GM21367 (cell line): ENCODE data around the gene PCDH10.

Experiments used
- ATAC-seq: cut with Tn5 transposase; IDR thresholded peaks from one replicate; pipeline ENCODE4 v1.9.1; 2021; ENCODE audit not compliant: unreplicated experiment

PCDH10 gene

DNA sequence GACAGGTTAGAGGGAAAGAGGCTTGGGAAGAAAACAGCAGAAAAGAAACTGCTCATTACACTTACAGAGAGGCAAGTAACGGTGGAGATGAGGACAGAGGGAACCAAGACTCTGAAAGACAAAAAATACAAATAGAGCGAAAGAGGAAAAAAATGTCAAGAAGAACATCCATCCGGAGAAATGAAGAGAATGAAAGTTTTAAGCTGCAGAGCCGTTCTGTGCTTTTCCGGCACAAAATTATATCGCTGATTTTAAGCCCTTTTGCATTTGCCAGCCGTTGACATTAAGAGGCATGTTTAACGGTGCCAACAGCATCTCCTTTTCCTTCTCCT, 236 bp downstream of the PCDH10 start:
- no peak for ATAC-seq

DNA sequence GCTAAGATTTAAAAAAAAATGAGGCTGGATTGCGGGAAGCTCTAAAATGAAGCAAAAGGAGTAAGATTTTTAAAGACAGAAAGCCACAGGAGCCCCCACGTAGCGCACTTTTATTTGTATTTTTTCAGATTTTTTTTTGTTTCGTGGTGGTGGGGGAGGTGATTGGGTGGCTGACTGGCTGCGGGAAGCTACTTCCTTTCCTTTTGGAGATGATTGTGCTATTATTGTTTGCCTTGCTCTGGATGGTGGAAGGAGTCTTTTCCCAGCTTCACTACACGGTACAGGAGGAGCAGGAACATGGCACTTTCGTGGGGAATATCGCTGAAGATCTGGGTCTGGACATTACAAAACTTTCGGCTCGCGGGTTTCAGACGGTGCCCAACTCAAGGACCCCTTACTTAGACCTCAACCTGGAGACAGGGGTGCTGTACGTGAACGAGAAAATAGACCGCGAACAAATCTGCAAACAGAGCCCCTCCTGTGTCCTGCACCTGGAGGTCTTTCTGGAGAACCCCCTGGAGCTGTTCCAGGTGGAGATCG, 908 bp downstream of the PCDH10 start:
- ATAC-seq, result no peak

DNA sequence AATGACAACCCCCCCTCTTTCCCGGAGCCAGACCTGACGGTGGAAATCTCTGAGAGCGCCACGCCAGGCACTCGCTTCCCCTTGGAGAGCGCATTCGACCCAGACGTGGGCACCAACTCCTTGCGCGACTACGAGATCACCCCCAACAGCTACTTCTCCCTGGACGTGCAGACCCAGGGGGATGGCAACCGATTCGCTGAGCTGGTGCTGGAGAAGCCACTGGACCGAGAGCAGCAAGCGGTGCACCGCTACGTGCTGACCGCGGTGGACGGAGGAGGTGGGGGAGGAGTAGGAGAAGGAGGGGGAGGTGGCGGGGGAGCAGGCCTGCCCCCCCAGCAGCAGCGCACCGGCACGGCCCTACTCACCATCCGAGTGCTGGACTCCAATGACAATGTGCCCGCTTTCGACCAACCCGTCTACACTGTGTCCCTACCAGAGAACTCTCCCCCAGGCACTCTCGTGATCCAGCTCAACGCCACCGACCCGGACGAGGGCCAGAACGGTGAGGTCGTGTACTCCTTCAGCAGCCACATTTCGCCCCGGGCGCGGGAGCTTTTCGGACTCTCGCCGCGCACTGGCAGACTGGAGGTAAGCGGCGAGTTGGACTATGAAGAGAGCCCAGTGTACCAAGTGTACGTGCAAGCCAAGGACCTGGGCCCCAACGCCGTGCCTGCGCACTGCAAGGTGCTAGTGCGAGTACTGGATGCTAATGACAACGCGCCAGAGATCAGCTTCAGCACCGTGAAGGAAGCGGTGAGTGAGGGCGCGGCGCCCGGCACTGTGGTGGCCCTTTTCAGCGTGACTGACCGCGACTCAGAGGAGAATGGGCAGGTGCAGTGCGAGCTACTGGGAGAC, 1.6 kb downstream of the PCDH10 start:
- ATAC-seq, result no peak

DNA sequence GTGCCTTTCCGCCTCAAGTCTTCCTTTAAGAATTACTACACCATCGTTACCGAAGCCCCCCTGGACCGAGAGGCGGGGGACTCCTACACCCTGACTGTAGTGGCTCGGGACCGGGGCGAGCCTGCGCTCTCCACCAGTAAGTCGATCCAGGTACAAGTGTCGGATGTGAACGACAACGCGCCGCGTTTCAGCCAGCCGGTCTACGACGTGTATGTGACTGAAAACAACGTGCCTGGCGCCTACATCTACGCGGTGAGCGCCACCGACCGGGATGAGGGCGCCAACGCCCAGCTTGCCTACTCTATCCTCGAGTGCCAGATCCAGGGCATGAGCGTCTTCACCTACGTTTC, 2.2 kb downstream of the PCDH10 start:
- ATAC-seq, result no peak

DNA sequence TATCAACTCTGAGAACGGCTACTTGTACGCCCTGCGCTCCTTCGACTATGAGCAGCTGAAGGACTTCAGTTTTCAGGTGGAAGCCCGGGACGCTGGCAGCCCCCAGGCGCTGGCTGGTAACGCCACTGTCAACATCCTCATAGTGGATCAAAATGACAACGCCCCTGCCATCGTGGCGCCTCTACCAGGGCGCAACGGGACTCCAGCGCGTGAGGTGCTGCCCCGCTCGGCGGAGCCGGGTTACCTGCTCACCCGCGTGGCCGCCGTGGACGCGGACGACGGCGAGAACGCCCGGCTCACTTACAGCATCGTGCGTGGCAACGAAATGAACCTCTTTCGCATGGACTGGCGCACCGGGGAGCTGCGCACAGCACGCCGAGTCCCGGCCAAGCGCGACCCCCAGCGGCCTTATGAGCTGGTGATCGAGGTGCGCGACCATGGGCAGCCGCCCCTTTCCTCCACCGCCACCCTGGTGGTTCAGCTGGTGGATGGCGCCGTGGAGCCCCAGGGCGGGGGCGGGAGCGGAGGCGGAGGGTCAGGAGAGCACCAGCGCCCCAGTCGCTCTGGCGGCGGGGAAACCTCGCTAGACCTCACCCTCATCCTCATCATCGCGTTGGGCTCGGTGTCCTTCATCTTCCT, 2.7 kb downstream of the PCDH10 start:
- ATAC-seq, result no peak

DNA sequence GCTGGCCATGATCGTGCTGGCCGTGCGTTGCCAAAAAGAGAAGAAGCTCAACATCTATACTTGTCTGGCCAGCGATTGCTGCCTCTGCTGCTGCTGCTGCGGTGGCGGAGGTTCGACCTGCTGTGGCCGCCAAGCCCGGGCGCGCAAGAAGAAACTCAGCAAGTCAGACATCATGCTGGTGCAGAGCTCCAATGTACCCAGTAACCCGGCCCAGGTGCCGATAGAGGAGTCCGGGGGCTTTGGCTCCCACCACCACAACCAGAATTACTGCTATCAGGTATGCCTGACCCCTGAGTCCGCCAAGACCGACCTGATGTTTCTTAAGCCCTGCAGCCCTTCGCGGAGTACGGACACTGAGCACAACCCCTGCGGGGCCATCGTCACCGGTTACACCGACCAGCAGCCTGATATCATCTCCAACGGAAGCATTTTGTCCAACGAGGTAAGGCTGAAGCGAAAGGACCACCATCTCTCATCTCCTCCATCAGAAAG, 3.3 kb downstream of the PCDH10 start:
- ATAC-seq, result no peak

DNA sequence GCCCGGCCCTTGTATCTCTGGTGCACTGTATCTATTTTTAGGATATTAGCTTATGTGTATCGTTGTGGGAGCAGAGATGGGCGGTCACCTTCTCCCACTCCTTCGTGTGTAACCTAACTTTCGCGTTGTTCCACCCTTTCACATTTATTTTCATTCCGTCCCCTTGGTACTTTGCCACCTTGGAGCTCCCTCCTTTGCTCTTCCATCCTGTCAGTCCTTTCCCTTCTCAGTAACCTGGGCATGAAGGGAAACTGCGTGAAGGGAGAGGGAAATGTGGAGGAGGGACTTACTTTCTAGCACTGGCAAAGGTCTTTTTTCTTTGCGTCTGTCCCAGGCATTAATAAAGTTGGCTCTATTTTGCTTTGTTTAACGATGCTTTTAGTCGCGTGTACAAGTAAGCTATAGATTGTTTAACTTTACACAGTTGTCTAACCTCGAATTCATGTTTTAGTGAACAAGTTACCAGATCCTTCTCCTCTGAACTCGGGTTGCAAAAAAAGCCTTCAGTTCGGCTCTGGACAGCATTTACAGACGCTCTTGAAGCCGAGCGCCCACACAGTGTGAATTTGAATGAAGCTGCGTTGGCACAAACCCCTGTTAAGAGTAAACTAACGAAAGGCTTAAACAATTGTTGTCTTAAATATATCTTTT, 3.9 kb downstream of the PCDH10 start:
- no peak for ATAC-seq

DNA sequence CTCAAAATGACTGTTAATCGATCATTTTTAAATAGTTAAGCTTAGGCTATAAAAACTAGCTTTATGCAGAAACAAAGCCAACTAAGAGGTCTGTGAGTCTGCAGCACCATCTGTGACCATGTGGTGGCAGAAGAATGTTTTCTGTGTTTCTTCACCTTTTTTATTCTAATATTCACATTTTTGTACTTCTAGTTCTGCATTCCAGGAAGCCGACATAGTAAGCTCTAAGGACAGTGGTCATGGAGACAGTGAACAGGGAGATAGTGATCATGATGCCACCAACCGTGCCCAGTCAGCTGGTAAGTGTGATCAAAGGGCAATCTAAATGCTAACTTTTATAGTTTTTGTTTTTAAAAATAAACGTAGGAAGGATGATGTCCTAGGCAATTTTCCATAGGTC, 5.6 kb downstream of the PCDH10 start:
- no peak for ATAC-seq

DNA sequence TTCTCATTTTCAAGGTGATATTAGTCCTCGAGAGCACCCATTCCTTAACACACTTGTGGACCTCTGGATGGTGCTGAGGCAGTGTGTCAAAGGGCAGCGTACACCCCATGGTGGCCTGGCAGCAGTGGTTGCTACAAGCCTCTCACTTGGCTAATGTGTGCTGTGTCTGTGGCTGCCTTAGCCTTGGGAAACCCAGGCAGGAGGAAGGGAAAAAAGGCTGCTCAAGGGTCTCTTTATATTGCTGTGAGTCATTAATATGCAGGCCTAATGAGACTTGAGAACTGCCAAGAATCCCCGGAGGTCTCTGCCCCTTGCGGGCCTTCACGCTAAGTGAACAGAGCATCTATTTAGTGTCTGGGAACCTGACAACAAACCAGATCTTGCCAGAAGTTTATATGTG, 7.0 kb downstream of the PCDH10 start:
- ATAC-seq, result no peak

DNA sequence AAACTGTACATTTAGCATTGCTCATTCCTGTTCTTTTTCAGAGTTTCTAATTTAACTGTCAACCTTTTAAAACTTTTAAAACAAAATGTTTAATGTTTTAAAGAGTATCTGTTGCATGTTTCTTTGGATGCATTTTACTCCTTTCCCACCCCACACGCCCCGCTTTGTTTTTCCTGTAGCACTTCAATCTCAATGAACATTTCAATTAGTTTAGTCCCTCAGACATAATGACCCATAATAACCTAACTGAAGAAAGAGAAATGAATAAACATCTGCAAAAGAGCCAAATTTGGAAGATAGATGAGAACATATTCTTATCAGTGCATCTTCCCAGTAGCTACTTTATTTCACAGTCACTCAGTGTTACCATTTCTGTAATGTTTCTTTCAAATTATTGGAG, 7.5 kb downstream of the PCDH10 start:
- no peak for ATAC-seq

DNA sequence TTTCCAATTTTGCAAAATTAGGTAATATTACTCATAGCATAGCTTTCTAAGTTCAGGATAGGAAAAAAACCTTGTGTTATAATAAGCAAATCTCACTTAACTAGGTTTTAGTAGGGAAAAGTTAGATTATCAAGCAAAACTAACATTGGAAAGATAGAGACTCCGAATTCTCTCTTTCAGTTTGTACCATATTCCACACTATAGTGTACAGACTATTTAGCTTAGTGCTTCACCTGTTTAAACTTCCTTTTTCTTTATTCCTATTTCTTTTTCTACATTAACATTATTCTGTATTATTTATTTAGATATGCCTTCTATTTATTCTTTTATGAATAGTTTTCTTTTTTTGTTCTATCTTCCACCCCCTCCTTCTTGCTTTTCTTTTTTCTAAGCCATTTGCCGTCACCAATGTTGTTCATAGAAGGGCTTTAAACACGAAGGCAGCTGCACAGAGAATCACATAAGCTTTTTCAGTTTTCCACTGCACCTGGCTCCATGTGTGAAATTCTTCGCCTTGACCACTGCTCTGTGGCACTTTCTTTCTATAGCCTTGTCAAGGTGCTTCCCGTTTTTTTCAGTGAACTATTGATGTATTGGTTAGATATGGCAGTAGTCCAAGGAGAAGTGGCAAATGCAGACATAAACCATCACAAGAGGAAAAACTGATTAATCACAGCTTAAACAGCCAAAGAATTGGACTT, 8.5 kb downstream of the PCDH10 start:
- ATAC-seq, result no peak

DNA sequence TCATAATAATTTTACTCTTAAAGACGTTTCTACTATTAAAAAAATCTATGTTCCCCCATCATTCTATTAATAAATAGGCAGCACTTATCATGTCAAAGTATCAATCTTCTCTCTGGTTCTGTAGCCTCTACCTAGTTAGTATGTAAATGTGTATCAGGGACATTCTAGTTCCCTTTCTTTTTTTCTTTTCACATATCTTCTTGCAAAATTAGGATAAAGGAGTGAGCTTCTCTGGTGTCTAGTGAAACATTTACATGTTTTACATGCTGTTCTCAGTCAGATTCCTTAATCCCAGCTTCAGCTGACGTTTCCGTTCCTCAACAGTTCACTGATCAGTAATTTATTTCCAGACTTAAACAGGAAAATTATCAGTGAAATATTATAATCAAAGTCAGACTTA, 11.8 kb downstream of the PCDH10 start:
- no peak for ATAC-seq

DNA sequence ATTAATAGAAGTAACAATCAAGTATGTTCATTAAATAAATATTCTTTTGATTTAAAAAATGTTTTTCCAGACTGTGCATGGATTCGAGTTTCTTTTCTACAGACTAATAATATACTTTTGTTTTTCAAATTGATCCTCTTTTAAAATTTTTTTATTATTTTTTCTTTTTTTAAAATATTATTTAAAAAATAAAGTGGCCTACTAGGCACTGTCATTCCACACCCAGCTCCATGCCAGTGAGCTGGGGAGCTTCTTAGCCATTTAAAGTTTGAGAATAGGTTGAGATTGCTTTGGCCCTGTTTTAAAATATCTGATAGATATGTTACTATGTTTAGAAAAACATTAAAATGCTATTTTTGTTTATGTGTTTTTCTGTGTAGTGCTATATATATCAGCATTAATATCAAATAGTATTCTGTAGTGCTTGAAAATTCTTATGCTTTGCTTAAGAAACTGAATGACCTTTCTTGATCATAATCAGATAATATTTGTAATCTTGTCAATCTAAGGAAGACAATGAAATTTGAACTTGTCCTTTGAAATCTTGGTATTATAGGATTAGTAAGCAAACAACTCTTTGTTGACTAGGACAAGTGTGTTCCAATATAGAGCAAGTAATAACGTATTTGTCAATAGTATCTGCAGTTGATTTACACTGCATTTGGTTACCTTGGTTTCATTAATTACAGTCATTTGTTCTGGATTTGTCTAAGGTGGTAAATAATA, 12.6 kb downstream of the PCDH10 start:
- no peak for ATAC-seq

DNA sequence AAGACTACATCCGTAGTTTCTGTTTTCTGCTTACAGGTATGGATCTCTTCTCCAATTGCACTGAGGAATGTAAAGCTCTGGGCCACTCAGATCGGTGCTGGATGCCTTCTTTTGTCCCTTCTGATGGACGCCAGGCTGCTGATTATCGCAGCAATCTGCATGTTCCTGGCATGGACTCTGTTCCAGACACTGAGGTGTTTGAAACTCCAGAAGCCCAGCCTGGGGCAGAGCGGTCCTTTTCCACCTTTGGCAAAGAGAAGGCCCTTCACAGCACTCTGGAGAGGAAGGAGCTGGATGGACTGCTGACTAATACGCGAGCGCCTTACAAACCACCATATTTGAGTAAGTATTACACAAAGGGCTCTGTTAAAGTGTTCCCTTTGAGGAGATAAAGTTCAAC, 13.8 kb downstream of the PCDH10 start:
- ATAC-seq, result no peak

DNA sequence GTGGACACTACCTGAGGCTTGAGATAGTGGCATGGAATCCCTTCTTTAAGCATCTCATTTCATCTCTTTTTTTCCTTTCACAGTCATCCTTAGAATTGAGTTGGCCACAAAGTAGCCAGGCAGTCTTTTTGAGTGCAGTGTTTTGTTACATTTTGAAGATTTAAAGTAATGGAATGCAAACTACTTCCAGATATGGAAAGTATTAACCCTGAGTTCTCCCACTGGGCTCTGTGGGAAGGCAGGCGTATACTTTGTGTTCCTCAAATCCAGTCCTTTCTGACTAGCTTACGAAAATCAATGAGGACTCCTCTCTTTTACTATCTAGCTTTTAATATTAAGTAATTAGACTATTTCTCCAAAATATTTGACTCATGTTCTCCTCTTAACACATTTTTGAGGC, 29.9 kb downstream of the PCDH10 start:
- ATAC-seq, result no peak

DNA sequence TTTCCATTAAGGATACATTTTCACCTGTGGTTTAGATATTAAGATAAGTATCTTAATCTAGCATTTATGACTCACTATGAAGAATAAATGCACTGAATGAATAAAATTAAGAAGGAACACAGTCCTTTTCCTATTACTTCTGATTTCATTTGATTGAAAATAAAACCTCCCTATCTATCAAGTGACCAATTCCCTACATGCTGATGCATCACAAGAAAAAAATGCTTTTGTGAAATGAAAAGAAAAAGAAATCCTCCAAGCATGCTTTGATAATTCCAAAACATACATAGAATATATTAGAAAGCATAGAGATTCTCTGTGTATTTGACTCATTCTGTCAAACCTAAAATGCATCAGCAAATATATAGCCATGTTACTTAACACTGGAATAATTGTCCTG, 37.1 kb downstream of the PCDH10 start:
- ATAC-seq, result no peak

DNA sequence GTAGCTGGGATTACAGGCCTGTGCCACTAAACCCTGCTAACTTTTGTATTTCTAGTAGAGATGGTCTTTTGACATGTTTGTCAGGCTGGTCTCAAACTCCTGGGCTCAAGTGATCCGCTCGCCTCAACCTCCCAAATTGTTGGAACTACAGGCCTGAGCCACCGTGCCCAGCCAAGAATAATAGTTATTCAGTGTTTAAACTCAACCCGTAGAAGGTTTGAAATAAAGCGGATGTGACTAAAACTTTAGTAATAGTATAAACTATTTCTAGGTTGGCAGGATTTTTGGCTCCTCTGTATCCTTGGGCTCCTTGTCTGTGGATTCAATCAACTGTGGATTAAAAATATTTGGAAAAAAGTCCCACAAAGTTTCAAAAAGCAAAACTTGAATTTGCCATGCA, 37.8 kb downstream of the PCDH10 start:
- no peak for ATAC-seq

DNA sequence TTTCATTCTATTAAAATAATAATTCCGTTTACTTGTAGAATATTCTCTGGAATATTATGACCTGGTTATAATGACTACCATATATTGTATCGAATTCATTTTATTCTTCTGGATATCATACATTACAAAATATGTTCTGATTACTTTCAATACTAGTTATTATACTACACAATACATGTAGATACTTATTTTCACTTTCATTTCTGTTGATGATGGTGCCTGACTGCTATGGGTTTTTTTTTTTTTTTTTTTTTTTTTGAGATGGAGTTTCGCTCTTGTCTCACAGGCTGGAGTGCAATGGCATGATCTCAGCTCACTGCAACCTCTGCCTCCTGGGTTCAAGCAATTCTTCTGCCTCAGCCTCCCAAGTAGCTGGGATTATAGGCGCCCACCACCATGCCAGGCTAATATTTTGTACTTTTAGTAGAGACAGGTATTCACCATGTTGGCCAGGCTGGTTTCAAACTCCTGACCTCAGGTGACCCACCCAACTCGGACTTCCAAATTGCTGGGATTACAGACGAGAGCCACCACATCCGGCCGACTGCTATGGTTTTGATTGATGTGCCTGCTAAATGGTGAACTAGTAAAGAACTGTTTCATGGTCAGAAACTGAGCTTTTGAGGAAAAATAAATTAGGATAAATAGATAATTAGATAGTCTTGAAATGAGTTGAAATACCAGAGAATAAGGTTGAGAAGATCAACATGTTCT, 39.5 kb downstream of the PCDH10 start:
- no peak for ATAC-seq

DNA sequence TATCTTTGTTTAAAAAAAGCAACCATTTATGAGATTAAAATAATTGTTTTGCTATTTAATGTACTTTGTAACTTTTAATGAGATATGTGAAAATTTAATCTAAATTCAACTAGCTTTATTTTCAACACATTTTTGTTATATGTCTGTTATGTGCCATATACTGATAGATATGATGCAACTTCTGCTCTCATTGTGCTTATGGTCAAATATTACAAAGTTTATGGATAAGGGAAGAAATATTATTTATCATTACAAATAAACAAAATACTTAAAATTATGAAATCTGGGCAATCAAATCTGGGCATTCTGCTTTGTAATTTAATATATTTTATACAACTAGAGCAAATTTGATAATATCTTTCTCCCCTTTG, 40.0 kb downstream of the PCDH10 start:
- ATAC-seq, result no peak

DNA sequence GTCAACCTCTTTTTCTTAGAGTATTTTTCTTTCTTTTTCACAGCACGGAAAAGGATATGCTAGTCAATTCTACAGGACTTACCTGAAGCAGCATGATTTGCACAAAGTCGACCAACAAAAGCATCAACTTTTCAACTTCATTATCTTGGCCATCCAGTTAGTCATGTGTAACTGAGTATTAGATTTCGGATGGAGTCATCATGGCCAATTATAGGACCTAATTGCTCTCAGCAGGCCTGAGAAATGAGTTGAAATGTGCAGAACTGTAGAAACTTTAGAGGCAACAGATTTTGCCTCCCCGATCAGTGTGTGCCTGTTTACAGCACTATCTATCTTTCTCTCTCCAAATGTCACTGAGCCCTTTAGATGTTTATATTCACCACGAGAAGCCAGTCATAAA, 41.0 kb downstream of the PCDH10 start:
- no peak for ATAC-seq
